RCC 7860 (cell line): ENCODE measurements around the gene ZNF608.

ENCODE experiments used
- DNase-seq: peaks from one replicate; pipeline ENCODE4 v3.0.0-alpha.2; 2015; ENCODE audit warnings: low spot score
- FAIRE-seq: peaks from 2 replicates; lab custom pipeline; 2012; peaks lifted over from hg19 to GRCh38; lab: Jason Lieb, UNC

The ZNF608 gene

GRCh38 chr5:124697933-124698591 lies 48.4 kb downstream of the ZNF608 start:
- no peak for DNase-seq
- FAIRE-seq = no peak

DNA sequence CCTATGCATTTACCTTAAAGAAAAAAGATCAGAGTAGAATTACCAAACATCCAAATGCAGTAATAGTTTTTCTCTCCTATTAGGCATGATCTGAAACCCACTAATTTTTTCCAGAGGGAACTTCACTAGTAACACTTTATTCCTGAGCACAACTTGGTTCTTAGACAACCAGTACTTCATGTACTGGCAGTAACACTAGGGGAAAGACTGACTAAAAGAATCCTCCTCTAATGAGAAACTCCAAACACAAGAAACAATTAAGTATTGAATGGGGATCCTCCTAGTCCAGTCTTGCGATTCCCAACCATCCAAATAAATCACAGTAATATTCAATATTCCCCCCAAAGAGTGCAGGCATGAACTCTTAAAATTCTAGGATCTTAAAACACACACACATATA lies 48.9 kb downstream of the ZNF608 start:
- DNase-seq = no peak
- no peak for FAIRE-seq

GRCh38 chr5:124696898-124697297 lies 49.5 kb downstream of the ZNF608 start:
- DNase-seq (no peak), FAIRE-seq (no peak)
